ENCODE results near the gene SLC29A3. TPM values are rescaled to one million over a fixed set of nuclear protein-coding genes. Genes with fewer than 3 reads are reported as not detected.

The SLC29A3 gene
- total and polyA plus RNA-seq, 10 of the 15 experiments (the other 5 are each of a cell fraction or from before 2014, with no cell fraction given): 1.5 to 4.0 (median 2.7) TPM

DNA sequence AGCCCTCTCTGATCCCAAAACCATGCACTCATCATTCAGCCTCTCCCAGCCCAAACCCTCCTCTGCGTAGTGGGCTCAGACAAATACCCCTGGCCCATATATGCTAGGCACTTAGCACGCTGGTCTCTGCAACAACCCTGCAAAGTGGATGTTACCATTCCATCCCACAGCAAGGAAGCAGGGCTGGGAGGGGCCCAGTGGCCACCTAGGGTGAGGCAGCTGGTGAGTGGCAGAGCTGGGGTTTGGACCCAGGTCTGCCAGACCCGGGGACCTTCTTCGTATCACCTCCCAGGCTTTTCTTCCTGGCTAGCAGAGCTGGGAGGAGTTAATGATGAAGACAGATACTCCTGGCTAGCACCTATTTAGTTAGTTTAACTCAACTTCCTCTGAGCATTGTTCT is 33.1 kb upstream of the SLC29A3 start:
- Histone ChIP-seq H3K27ac (ENCODE audit: control insufficient read depth, insufficient read depth) (no peak overlapping the region), H3K9ac (ENCODE audit: control insufficient read depth, insufficient read depth, low read length) (no peak overlapping the region), H3K79me2 (ENCODE audit: control insufficient read depth, insufficient read depth, low read length) (no peaks in the 10 kb centered on the region), H2AFZ (ENCODE audit: control insufficient read depth, low read depth, low read length) (no peak overlapping the region), H3K27me3 (replicated peaks in 1 of 2; ENCODE audit: control insufficient read depth in 2 of 2, insufficient read depth in 2 of 2, low read length in 1 of 2) (peaks cover 0 to 2% of the 10 kb centered on the region in 2 experiments; a peak in 1 of 4 replicates), H4K20me1 (ENCODE audit: control insufficient read depth, insufficient read depth) (no peaks in the 10 kb centered on the region), H3K4me3 (no peak overlapping the region), H3K4me2 (ENCODE audit: control insufficient read depth, insufficient read depth) (no peak overlapping the region), H3K4me1 (ENCODE audit: control insufficient read depth, insufficient read depth, low read length) (no peaks in the 10 kb centered on the region), H3K36me3 (ENCODE audit: control insufficient read depth in 2 of 2, insufficient read depth in 2 of 2, low read length in 1 of 2) (no peaks in the 10 kb centered on the region), H3K9me3 (replicated peaks; ENCODE audit: control insufficient read depth, insufficient read depth, low read length) (no peaks in the 10 kb centered on the region; the same call in 2 of the 3 replicates)
- ChIA-PET RAD21 (ENCODE audit: unreplicated experiment) (interaction anchor here (0.6 kb wide), 1 partner anchor 371 kb away, joined by 3 read pairs; no protein-coding TSS in a partner anchor), CTCF (interaction anchor here (0.8 to 2.8 kb wide), 4 partner anchors 11 to 383 kb away, joined by 3 to 16 read pairs (median 10); no protein-coding TSS in a partner anchor), SMC1A (ENCODE audit: uncharacterized antibody, unreplicated experiment) (interaction anchor here (0.6 kb wide), 1 partner anchor 648 kb away, joined by 3 read pairs; no protein-coding TSS in a partner anchor), POLR2A (no interaction called here)
- FAIRE-seq (no peak), ATAC-seq (no peak), DNase-seq (ENCODE audit: low read depth, low spot score) (no peak)
- WGBS (ENCODE audit: insufficient coverage, insufficient replicate concordance, low lambda C conversion rate, missing lambda C conversion rate): 4% methylated on average over 4 of the region's 4 CpGs
- intact Hi-C loops (cut with micrococcal nuclease; ENCODE audit: unreplicated experiment) (loop anchor here (2.0 kb wide), 1 partner anchor 383 kb away; no protein-coding TSS in a partner anchor), in situ Hi-C loops (cut with MboI) (loop anchor here (5.0 kb wide), 1 partner anchor 364 kb away; no protein-coding TSS in a partner anchor)
- no peak for TF ChIP-seq IKZF2 (IDR thresholded peaks at IDR 0.05)
- TF ChIP-seq, protein P1, sequence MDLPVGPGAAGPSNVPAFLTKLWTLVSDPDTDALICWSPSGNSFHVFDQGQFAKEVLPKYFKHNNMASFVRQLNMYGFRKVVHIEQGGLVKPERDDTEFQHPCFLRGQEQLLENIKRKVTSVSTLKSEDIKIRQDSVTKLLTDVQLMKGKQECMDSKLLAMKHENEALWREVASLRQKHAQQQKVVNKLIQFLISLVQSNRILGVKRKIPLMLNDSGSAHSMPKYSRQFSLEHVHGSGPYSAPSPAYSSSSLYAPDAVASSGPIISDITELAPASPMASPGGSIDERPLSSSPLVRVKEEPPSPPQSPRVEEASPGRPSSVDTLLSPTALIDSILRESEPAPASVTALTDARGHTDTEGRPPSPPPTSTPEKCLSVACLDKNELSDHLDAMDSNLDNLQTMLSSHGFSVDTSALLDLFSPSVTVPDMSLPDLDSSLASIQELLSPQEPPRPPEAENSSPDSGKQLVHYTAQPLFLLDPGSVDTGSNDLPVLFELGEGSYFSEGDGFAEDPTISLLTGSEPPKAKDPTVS (IDR thresholded peaks at IDR 0.05; ENCODE audit: low read depth, low read length): no peak
- BruUV-seq (replicated peaks): no TSS peak

DNA sequence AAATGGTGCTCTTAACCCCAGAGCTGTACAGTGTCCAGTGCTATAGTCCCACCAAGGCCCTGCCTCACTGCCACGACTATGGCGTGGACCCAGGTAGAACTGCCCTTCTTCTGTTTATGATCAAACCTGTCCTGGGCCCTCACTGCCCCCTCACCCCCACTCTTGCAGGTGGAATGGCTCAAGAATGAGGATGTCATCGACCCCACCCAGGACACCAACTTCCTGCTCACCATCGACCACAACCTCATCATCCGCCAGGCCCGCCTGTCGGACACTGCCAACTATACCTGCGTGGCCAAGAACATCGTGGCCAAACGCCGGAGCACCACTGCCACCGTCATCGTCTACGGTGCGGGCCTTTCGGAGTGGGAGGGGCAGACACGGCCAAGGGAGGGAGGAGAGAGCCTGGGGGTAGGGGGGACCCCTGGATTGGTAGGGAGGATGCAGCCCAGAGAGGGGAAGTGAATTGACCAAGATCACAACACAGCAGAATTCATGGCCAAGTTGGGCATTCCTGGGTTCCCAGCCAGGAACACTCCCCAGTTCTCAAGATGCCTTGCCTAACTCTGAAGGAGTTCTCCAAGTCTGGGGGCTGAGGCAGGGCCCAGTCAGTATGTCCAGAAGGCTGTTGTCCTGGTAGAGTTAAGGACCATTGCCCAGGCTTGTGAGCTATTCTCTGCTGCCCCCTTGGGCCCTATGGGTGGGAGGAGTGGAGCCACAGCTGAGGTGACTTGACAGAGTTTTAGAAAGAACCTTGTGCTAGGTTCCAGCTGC is 32.4 kb upstream of the SLC29A3 start:
- FAIRE-seq (no peak), DNase-seq (ENCODE audit: low read depth, low spot score) (no peak), ATAC-seq (no peak)
- ChIA-PET CTCF (interaction anchor here (2.8 kb wide), 1 partner anchor 12 kb away, joined by 16 read pairs; no protein-coding TSS in a partner anchor), POLR2A (no interaction called here), RAD21 (ENCODE audit: unreplicated experiment) (no interaction called here), SMC1A (ENCODE audit: uncharacterized antibody, unreplicated experiment) (interaction anchor here (0.6 kb wide), 1 partner anchor 648 kb away, joined by 3 read pairs; no protein-coding TSS in a partner anchor)
- H2AFZ ChIP-seq (ENCODE audit: control insufficient read depth, low read depth, low read length): no peak overlapping the region
- intact Hi-C loops (cut with micrococcal nuclease; ENCODE audit: unreplicated experiment) (no loop called here), in situ Hi-C loops (cut with MboI) (loop anchor here (5.0 kb wide), 1 partner anchor 364 kb away; no protein-coding TSS in a partner anchor)
- no peak overlapping the region for H3K4me2 ChIP-seq (ENCODE audit: control insufficient read depth, insufficient read depth)
- H3K79me2 ChIP-seq (ENCODE audit: control insufficient read depth, insufficient read depth, low read length): no peaks in the 10 kb centered on the region
- 30% methylated on average over 17 of the region's 17 CpGs for WGBS (ENCODE audit: insufficient coverage, insufficient replicate concordance, low lambda C conversion rate, missing lambda C conversion rate)
- no TSS peak for BruUV-seq (replicated peaks)
- no peaks in the 10 kb centered on the region for H3K4me1 ChIP-seq (ENCODE audit: control insufficient read depth, insufficient read depth, low read length)
- H3K9ac ChIP-seq (ENCODE audit: control insufficient read depth, insufficient read depth, low read length): no peak overlapping the region
- H4K20me1 ChIP-seq (ENCODE audit: control insufficient read depth, insufficient read depth): no peaks in the 10 kb centered on the region
- no peak overlapping the region for H3K4me3 ChIP-seq
- no peaks in the 10 kb centered on the region; the same call in 2 of the 3 replicates for H3K9me3 ChIP-seq (replicated peaks; ENCODE audit: control insufficient read depth, insufficient read depth, low read length)
- H3K27ac ChIP-seq (ENCODE audit: control insufficient read depth, insufficient read depth): no peak overlapping the region
- no peaks in the 10 kb centered on the region for H3K36me3 ChIP-seq (ENCODE audit: control insufficient read depth in 2 of 2, insufficient read depth in 2 of 2, low read length in 1 of 2)
- peaks cover 0 to 2% of the 10 kb centered on the region in 2 experiments; a peak in 1 of 4 replicates for H3K27me3 ChIP-seq (replicated peaks in 1 of 2; ENCODE audit: control insufficient read depth in 2 of 2, insufficient read depth in 2 of 2, low read length in 1 of 2)
- TF ChIP-seq TCF12 (IDR thresholded peaks at IDR 0.05; ENCODE audit: low read depth, low read length): no peak
- no peak for TF ChIP-seq BRCA1 (IDR thresholded peaks at IDR 0.05; ENCODE audit: low read depth, low read length)
- TF ChIP-seq SIN3A (IDR thresholded peaks at IDR 0.05; ENCODE audit: low read depth, low read length): no peak
- no peak for TF ChIP-seq KLF5 (IDR thresholded peaks at IDR 0.05; ENCODE audit: partially characterized antibody)
- TF ChIP-seq CREB1 (IDR thresholded peaks at IDR 0.05; ENCODE audit: low read depth): no peak
- TF ChIP-seq SRF (IDR thresholded peaks at IDR 0.05; ENCODE audit: low read depth in 2 of 2, low read length in 2 of 2): no peak
- TF ChIP-seq SUPT20H (IDR thresholded peaks at IDR 0.05; ENCODE audit: borderline replicate concordance, control insufficient read depth, low read depth, low read length): no peak
- TF ChIP-seq SUZ12 (IDR thresholded peaks at IDR 0.05; ENCODE audit: unreplicated experiment): no peak
- no peak for TF ChIP-seq SPI1 (IDR thresholded peaks at IDR 0.05; ENCODE audit: borderline replicate concordance, insufficient read depth, low read depth, low read length)
- no peak for TF ChIP-seq SREBF1 (IDR thresholded peaks at IDR 0.05; ENCODE audit: low read length)

All from GM12878 (cell line).